Activated naive CD4-positive, alpha-beta T cell treated with anti-CD3 and anti-CD28 coated beads, Interleukin-2, amount 50 U/mL, for 24 hours (primary cell): ENCODE results near the gene RNASE1.

Experiments
- H3K27ac Mint-ChIP-seq: one replicate; pipeline ENCODE4 v1.8.0; 2021; ENCODE audit warnings: mild to moderate bottlenecking, mixed read lengths
- H3K27me3 Mint-ChIP-seq: one replicate; pipeline ENCODE4 v1.8.0; 2021; ENCODE audit warnings: mixed read lengths
- H3K36me3 Mint-ChIP-seq: one replicate; pipeline ENCODE4 v1.8.0; 2021; ENCODE audit warnings: mixed read lengths
- H3K4me1 Mint-ChIP-seq: one replicate; pipeline ENCODE4 v1.8.0; 2021; ENCODE audit warnings: mixed read lengths
- H3K4me3 Mint-ChIP-seq: one replicate; pipeline ENCODE4 v1.8.0; 2021; ENCODE audit warnings: mild to moderate bottlenecking, mixed read lengths
- H3K9me3 Mint-ChIP-seq: one replicate; pipeline ENCODE4 v1.8.0; 2021; ENCODE audit warnings: mixed read lengths

The RNASE1 gene

DNA sequence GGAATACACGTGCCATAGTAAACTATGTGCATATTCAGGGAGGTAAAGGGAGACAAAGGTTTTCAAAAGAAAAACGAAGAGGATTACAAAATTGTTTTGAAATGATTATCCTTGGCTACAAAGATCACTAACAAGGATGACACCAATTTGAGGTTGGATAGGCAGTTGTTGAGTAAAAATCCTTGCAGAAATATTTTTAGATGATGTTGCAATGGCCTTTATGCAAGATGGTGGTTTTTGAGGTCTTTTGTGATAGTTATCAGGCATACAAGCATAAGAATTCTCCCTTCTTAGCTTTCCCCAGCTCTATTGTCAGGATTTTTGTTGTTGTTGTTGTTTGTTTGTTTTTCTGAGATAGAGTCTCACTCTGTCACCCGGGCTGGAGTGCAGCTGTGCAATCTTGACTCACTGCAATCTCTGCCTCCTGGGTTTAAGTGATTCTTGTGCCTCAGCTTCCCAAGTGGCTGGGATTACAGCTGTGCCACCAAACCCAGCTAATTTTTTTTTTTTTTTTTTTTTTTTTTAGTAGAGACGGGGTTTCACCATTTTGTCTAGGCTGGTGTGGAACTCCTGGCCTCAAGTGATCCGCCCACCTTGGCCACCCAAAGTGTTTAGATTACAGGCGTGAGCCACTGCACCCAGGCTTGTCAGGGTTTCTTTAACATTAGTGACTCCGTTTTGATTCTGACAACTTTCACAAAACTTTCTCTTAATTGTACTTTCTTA lies 7.8 kb downstream of the RNASE1 start:
- no peak overlapping the region for H3K4me3 Mint-ChIP-seq
- H3K36me3 Mint-ChIP-seq, result no peaks in the 10 kb centered on the region
- no peaks in the 10 kb centered on the region for H3K9me3 Mint-ChIP-seq
- H3K27me3 Mint-ChIP-seq, result no peaks in the 10 kb centered on the region
- no peak overlapping the region for H3K27ac Mint-ChIP-seq
- H3K4me1 Mint-ChIP-seq, result peaks cover 5% of the 10 kb centered on the region

DNA sequence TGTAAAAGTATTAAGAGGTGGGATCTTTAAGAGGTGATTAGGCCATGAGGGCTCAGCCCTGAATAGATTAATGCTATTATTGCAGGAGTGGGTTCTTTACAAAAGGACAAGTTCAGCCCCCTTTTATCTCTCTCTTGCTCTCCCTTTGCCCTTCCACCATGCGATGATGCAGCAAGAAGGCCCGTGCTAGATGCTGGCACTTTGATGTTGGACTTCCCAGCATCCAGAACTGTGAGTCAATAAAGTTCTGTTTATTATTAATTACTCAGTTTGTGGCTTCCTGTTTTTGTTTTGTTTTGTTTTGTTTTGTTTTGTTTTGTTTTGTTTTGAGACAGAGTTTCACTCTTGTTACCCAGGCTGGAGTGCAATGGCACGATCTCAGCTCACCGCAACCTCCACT lies 10.1 kb downstream of the RNASE1 start:
- no peaks in the 10 kb centered on the region for H3K9me3 Mint-ChIP-seq
- no peaks in the 10 kb centered on the region for H3K36me3 Mint-ChIP-seq
- H3K4me1 Mint-ChIP-seq, result no peaks in the 10 kb centered on the region
- no peaks in the 10 kb centered on the region for H3K27me3 Mint-ChIP-seq
- H3K27ac Mint-ChIP-seq, result no peak overlapping the region
- no peak overlapping the region for H3K4me3 Mint-ChIP-seq

DNA sequence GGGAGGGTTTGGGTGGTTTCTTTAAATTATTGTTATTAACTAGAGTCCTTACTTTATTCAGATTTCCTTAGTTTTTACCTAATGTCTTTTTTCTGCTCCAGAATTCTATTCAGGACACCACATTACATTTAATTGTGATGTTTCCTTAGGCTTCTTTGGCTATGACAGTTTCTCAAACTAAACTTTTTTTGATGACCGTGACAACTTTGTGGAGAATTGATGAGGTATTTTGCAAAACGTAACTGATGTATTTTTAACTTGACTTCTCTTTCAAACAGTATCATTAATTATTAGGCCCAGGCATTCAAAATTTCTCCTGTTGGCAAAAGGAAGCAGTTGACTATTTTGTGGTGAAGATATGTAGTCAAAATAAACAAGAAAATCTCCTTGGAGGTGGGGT lies 11.0 kb downstream of the RNASE1 start:
- H3K4me3 Mint-ChIP-seq, result no peak overlapping the region
- no peaks in the 10 kb centered on the region for H3K4me1 Mint-ChIP-seq
- no peaks in the 10 kb centered on the region for H3K27me3 Mint-ChIP-seq
- H3K36me3 Mint-ChIP-seq, result no peaks in the 10 kb centered on the region
- H3K9me3 Mint-ChIP-seq, result no peaks in the 10 kb centered on the region
- H3K27ac Mint-ChIP-seq, result no peak overlapping the region

GRCh38 chr14:20791187-20791586 lies 11.5 kb downstream of the RNASE1 start:
- no peak overlapping the region for H3K4me3 Mint-ChIP-seq
- no peaks in the 10 kb centered on the region for H3K4me1 Mint-ChIP-seq
- H3K27ac Mint-ChIP-seq, result no peak overlapping the region
- H3K9me3 Mint-ChIP-seq, result no peaks in the 10 kb centered on the region
- no peaks in the 10 kb centered on the region for H3K36me3 Mint-ChIP-seq
- H3K27me3 Mint-ChIP-seq, result no peaks in the 10 kb centered on the region

DNA sequence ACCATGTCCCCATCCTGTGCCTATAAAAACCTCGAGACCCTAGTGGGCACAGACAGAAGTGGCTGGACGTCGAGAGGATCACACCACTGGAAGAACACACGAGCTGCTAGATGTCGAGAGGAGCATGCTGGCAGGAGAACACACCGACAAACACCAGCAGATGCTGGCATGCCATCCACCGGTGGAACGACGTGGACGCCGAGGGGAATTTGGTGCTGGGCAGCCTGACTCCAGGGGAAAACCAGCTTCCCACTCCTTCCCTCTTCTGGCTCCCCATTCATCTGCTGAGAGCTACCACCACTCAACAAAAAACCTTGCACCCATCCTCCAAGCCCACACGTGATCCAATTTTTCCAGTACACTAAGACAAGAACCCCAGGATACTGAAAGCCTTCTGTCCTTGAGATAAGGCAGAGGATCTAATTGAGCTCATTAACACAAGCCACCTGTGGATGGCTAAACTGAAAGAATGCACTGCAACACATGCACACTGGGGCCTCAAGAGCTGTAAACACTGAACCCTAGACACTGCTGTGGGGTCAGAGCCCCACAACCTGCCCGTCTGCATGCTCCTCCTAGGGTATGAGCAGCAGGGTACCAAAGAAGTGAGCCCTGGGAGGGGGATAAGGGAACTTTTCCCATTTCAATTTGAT lies 12.1 kb downstream of the RNASE1 start:
- Mint-ChIP-seq H3K27ac (no peak overlapping the region), H3K4me3 (no peak overlapping the region), H3K4me1 (no peaks in the 10 kb centered on the region), H3K36me3 (no peaks in the 10 kb centered on the region), H3K9me3 (no peaks in the 10 kb centered on the region), H3K27me3 (no peaks in the 10 kb centered on the region)

DNA sequence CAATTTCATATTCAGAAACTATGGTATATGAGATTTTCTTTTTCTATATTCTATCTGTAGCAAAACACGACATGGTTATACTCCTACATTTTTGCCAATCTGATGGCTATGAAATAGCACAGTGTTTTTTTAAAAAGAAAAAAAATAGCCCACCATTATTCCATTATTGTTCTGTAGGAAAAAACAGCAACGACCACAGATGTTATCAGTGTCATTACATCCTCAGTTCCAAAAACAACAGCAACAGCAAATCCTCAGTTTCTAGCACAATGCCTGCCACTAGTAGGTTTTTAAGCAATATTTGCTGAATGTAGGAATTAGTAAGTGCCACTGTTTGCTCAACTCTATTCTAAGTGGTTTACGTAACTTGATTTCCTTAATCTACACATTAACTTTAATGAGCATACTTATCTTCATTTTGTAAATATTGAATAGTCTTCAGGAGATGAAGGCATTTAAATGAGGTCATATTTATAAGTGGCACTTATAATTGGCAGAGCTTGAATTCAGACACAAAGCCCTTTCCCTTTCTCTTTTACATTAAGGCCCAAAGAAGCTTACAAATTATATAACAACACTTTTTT lies 13.3 kb downstream of the RNASE1 start:
- Mint-ChIP-seq H3K4me3 (no peak overlapping the region), H3K9me3 (no peaks in the 10 kb centered on the region), H3K27ac (no peak overlapping the region), H3K36me3 (no peaks in the 10 kb centered on the region), H3K4me1 (no peaks in the 10 kb centered on the region), H3K27me3 (no peaks in the 10 kb centered on the region)

DNA sequence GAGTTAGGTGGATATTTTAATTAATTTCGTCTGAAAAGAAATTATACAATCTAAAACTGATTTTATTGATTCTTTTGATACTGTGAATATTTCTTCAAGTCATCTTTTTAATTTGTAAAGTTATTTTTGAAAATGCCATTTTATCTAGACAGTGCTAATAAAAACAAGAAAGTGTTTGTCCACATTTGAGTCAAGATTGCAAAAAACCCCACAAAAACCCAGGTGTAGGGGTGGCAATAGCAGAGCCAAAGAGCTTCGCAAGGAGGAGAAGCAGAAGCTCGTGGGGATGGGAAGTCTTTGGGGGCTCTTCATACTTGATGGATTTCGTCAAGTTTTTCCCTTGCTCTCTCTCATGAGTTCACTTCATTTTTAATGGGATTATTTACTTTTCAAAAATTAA lies 15.6 kb downstream of the RNASE1 start:
- H3K27ac Mint-ChIP-seq, result no peak overlapping the region
- H3K4me1 Mint-ChIP-seq, result peaks cover 16% of the 10 kb centered on the region
- no peaks in the 10 kb centered on the region for H3K27me3 Mint-ChIP-seq
- no peaks in the 10 kb centered on the region for H3K36me3 Mint-ChIP-seq
- H3K9me3 Mint-ChIP-seq, result no peaks in the 10 kb centered on the region
- no peak overlapping the region for H3K4me3 Mint-ChIP-seq

- Mint-ChIP-seq H3K36me3 (no peaks in the 10 kb centered on the region), H3K9me3 (no peaks in the 10 kb centered on the region), H3K4me1 (peaks cover 37% of the 10 kb centered on the region), H3K27ac (peak overlapping the region; percentile 89), H3K4me3 (peak overlapping the region; percentile 81), H3K27me3 (no peaks in the 10 kb centered on the region)
Measured at GRCh38 chr14:20782280-20782890, 20.3 kb downstream of the RNASE1 start.

GRCh38 chr14:20781803-20782202 lies 20.8 kb downstream of the RNASE1 start:
- no peaks in the 10 kb centered on the region for H3K9me3 Mint-ChIP-seq
- H3K4me1 Mint-ChIP-seq, result peaks cover 37% of the 10 kb centered on the region

GRCh38 chr14:20775901-20776300 lies 26.7 kb downstream of the RNASE1 start:
- H3K27me3 Mint-ChIP-seq, result no peaks in the 10 kb centered on the region
- H3K9me3 Mint-ChIP-seq, result no peaks in the 10 kb centered on the region
- no peak overlapping the region for H3K4me3 Mint-ChIP-seq
- H3K36me3 Mint-ChIP-seq, result no peaks in the 10 kb centered on the region
- no peak overlapping the region for H3K27ac Mint-ChIP-seq
- H3K4me1 Mint-ChIP-seq, result peaks cover 11% of the 10 kb centered on the region

More at GRCh38 chr14:20781803-20782202, 20.8 kb downstream of the RNASE1 start:
- Mint-ChIP-seq H3K27me3 (no peaks in the 10 kb centered on the region), H3K36me3 (no peaks in the 10 kb centered on the region), H3K27ac (peak overlapping the region; percentile 89), H3K4me3 (peak overlapping the region; percentile 81)

- Mint-ChIP-seq H3K27me3 (no peaks in the 10 kb centered on the region), H3K9me3 (no peaks in the 10 kb centered on the region), H3K27ac (no peak overlapping the region), H3K36me3 (no peaks in the 10 kb centered on the region), H3K4me1 (peaks cover 4% of the 10 kb centered on the region), H3K4me3 (no peak overlapping the region)
Measured at GRCh38 chr14:20775043-20775442, 27.6 kb downstream of the RNASE1 start.

GRCh38 chr14:20774258-20774824 lies 28.3 kb downstream of the RNASE1 start:
- Mint-ChIP-seq H3K4me1 (no peaks in the 10 kb centered on the region), H3K36me3 (no peaks in the 10 kb centered on the region), H3K9me3 (no peaks in the 10 kb centered on the region), H3K4me3 (no peak overlapping the region), H3K27me3 (peaks cover under 1% of the 10 kb centered on the region), H3K27ac (no peak overlapping the region)

- H3K4me1 Mint-ChIP-seq, result no peaks in the 10 kb centered on the region
- no peaks in the 10 kb centered on the region for H3K9me3 Mint-ChIP-seq
- no peak overlapping the region for H3K4me3 Mint-ChIP-seq
- H3K27me3 Mint-ChIP-seq, result peaks cover 1% of the 10 kb centered on the region
- H3K27ac Mint-ChIP-seq, result no peak overlapping the region
- H3K36me3 Mint-ChIP-seq, result no peaks in the 10 kb centered on the region
Measured at GRCh38 chr14:20772650-20773049, 30.0 kb downstream of the RNASE1 start.

GRCh38 chr14:20769421-20769820 lies 33.2 kb downstream of the RNASE1 start:
- no peak overlapping the region for H3K4me3 Mint-ChIP-seq
- no peak overlapping the region for H3K27ac Mint-ChIP-seq
- peaks cover 1% of the 10 kb centered on the region for H3K27me3 Mint-ChIP-seq
- no peaks in the 10 kb centered on the region for H3K36me3 Mint-ChIP-seq
- no peaks in the 10 kb centered on the region for H3K4me1 Mint-ChIP-seq
- no peaks in the 10 kb centered on the region for H3K9me3 Mint-ChIP-seq

DNA sequence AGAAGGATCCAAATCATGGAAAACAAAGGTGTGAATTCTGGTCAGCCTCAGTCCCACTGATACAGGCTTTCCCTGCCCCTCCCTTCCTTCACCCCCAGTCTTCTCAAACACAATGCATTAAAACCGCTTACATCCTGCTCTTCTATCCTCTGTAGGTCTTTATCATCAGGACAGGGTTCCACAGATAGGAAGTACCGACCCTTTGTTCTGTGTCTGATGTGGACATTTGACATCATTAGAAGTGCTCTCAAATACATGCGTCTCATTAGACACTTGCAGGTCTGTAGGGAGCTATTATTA lies 34.1 kb downstream of the RNASE1 start:
- H3K36me3 Mint-ChIP-seq, result no peaks in the 10 kb centered on the region
- no peak overlapping the region for H3K27ac Mint-ChIP-seq
- H3K9me3 Mint-ChIP-seq, result no peaks in the 10 kb centered on the region
- no peak overlapping the region for H3K4me3 Mint-ChIP-seq
- H3K27me3 Mint-ChIP-seq, result peaks cover 1% of the 10 kb centered on the region
- H3K4me1 Mint-ChIP-seq, result no peaks in the 10 kb centered on the region

GRCh38 chr14:20760950-20761349 lies 41.7 kb downstream of the RNASE1 start:
- H3K4me1 Mint-ChIP-seq, result no peaks in the 10 kb centered on the region
- H3K9me3 Mint-ChIP-seq, result no peaks in the 10 kb centered on the region
- H3K36me3 Mint-ChIP-seq, result no peaks in the 10 kb centered on the region
- H3K27ac Mint-ChIP-seq, result no peak overlapping the region
- H3K27me3 Mint-ChIP-seq, result no peaks in the 10 kb centered on the region
- H3K4me3 Mint-ChIP-seq, result no peak overlapping the region
